Brain microvascular endothelial cell (primary cell): ENCODE results near the gene ATP5IF1.
A peak's percentile ranks its signal among the peaks of the same experiment; 100 is the strongest.

ENCODE experiments used
- DNase-seq: peaks from one replicate; pipeline ENCODE4 v3.0.0-alpha.2; 2020
- H3K27ac ChIP-seq: fragments of 250-450 bp; sonication (Bioruptor Pico); 2 replicates; pipeline ENCODE4 v1.5.1; 2020; ENCODE audit warnings: mild to moderate bottlenecking, moderate library complexity
- H3K27me3 ChIP-seq: fragments of 250-450 bp; sonication (Bioruptor Pico); replicated peaks from 2 replicates; pipeline ENCODE4 v1.5.1; 2020; ENCODE audit warnings: mild to moderate bottlenecking
- H3K36me3 ChIP-seq: fragments of 250-450 bp; sonication (Bioruptor Pico); replicated peaks from 2 replicates; pipeline ENCODE4 v1.5.1; 2020; ENCODE audit warnings: mild to moderate bottlenecking
- H3K4me3 ChIP-seq: 2 replicates; pipeline ENCODE4 v1.5.1; 2011; ENCODE audit warnings: low read depth, mild to moderate bottlenecking, control low read depth, low read length, moderate library complexity
- CTCF ChIP-seq: IDR thresholded peaks from 2 replicates; pipeline ENCODE4 v1.5.1; 2011; ENCODE audit warnings: low read depth, mild to moderate bottlenecking, moderate library complexity, low read length, control low read depth, inconsistent platforms; ENCODE audit errors: missing control alignments
- in situ Hi-C: cut with HindIII; loops from 2 replicates; pipeline ENCODE4 v1.10.0; 2017; ENCODE audit warnings: low sequenced_read_pairs, low pct_ligation_motif_present

Gene ATP5IF1

GRCh38 chr1:28258628-28259251 lies 22.8 kb downstream of the ATP5IF1 start:
- Histone ChIP-seq H3K36me3 (no peaks in the 10 kb centered on the region), H3K27me3 (no peaks in the 10 kb centered on the region), H3K4me3 (peak overlapping the region; percentile 12), H3K27ac (peak overlapping the region; percentile 69)
- in situ Hi-C loops = no loop called here
- TF ChIP-seq CTCF = no peak
- DNase-seq = no peak

GRCh38 chr1:28259252-28259933 lies 23.5 kb downstream of the ATP5IF1 start, which contains the start of gene SESN2:
TSS of gene SESN2 (plus strand) at chr1:28259518. CDS start at chr1:28259848, 330 bp downstream.
- Histone ChIP-seq H3K4me3 (peak within 1 kb of the TSS; percentile 89), H3K36me3 (no peaks in the 10 kb centered on the region), H3K27ac (peak within 1 kb of the TSS; percentile 75), H3K27me3 (no peaks in the 10 kb centered on the region)
- TF ChIP-seq CTCF = no peak
- DNase-seq = peak; percentile 99
- in situ Hi-C loops = no loop called here

- TF ChIP-seq CTCF = no peak
- Histone ChIP-seq H3K36me3 (no peaks in the 10 kb centered on the region), H3K27me3 (no peaks in the 10 kb centered on the region), H3K4me3 (peak overlapping the region; percentile 89), H3K27ac (peak overlapping the region; percentile 75)
- in situ Hi-C loops = no loop called here
- DNase-seq = peak; percentile 71
Measured at GRCh38 chr1:28259934-28260802, 24.2 kb downstream of the ATP5IF1 start.

- no peak overlapping the region for H3K27ac ChIP-seq
- DNase-seq = no peak
- in situ Hi-C loops = no loop called here
Measured at GRCh38 chr1:28260803-28261174, 24.9 kb downstream of the ATP5IF1 start.

DNA sequence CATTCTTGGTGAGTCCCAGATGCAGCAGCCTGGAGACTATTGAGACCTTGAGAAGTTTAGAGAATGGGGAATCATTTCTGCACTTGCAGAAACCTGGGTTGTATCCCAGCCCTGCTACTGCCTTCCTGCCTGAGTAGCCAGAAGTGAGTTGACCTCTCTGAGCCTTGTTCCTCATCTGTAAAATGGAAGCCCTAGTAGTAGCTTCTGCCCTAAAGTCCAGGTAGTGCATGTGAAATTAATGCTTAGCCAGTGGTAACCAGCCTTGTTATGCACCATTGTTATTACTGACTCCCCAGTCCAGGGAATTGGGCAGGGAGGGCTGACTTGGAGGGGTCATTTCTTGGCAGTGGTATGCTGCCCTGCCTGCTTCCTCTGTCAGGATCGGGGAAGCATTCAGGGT lies 29.0 kb downstream of the ATP5IF1 start:
- TF ChIP-seq CTCF = no peak
- in situ Hi-C loops = no loop called here
- DNase-seq = no peak
- Histone ChIP-seq H3K27ac (no peak overlapping the region), H3K36me3 (no peaks in the 10 kb centered on the region), H3K27me3 (no peaks in the 10 kb centered on the region), H3K4me3 (no peak overlapping the region)

More at GRCh38 chr1:28260803-28261174, 24.9 kb downstream of the ATP5IF1 start:
- Histone ChIP-seq H3K4me3 (peak overlapping the region; percentile 89), H3K27me3 (no peaks in the 10 kb centered on the region), H3K36me3 (no peaks in the 10 kb centered on the region)
- TF ChIP-seq CTCF = no peak
